RWPE2 (cell line): Measurements from ENCODE around the gene ASIC3.

Source experiments
- ATAC-seq: fragments of 200-7000 bp; cut with Tn5 transposase; 3 replicates; pipeline ENCODE4 v1.9.1; 2021; ENCODE audit warnings: low read depth
- DNase-seq: peaks from one replicate; pipeline ENCODE4 v3.0.0-alpha.2; 2020; ENCODE audit warnings: low spot score
- H3K27ac ChIP-seq: fragments of 450-650 bp; 2 replicates; pipeline ENCODE4 v1.5.1; 2017; ENCODE audit warnings: mild to moderate bottlenecking; ENCODE audit not compliant: poor library complexity, severe bottlenecking
- H3K27me3 ChIP-seq: fragments of 250-450 bp; sonication (Bioruptor Pico); 2 replicates; pipeline ENCODE4 v1.5.1; 2021; ENCODE audit warnings: mild to moderate bottlenecking, moderate library complexity; ENCODE audit not compliant: insufficient read depth, poor library complexity, severe bottlenecking
- H3K36me3 ChIP-seq: fragments of 250-450 bp; sonication (Bioruptor Pico); 2 replicates; pipeline ENCODE4 v1.5.1; 2020; ENCODE audit warnings: low read depth, mild to moderate bottlenecking, moderate library complexity
- H3K4me1 ChIP-seq: fragments of 250-450 bp; sonication (Bioruptor Pico); 2 replicates; pipeline ENCODE4 v1.5.1; 2021; ENCODE audit warnings: mild to moderate bottlenecking, moderate library complexity; ENCODE audit not compliant: insufficient read depth, poor library complexity, severe bottlenecking
- H3K4me3 ChIP-seq: fragments of 250-450 bp; sonication (Bioruptor Pico); 2 replicates; pipeline ENCODE4 v1.5.1; 2021; ENCODE audit warnings: mild to moderate bottlenecking, moderate library complexity; ENCODE audit not compliant: severe bottlenecking
- H3K9me3 ChIP-seq: fragments of 250-450 bp; sonication (Bioruptor Pico); 2 replicates; pipeline ENCODE4 v1.5.1; 2021; ENCODE audit warnings: mild to moderate bottlenecking, moderate library complexity; ENCODE audit not compliant: severe bottlenecking
- TF ChIP-seq, protein P1 (sequence below): fragments of 450-650 bp; IDR thresholded peaks from one replicate; pipeline ENCODE4 v1.5.1; 2017; ENCODE audit warnings: mild to moderate bottlenecking, moderate library complexity; ENCODE audit not compliant: poor library complexity, severe bottlenecking

The ASIC3 gene

DNA sequence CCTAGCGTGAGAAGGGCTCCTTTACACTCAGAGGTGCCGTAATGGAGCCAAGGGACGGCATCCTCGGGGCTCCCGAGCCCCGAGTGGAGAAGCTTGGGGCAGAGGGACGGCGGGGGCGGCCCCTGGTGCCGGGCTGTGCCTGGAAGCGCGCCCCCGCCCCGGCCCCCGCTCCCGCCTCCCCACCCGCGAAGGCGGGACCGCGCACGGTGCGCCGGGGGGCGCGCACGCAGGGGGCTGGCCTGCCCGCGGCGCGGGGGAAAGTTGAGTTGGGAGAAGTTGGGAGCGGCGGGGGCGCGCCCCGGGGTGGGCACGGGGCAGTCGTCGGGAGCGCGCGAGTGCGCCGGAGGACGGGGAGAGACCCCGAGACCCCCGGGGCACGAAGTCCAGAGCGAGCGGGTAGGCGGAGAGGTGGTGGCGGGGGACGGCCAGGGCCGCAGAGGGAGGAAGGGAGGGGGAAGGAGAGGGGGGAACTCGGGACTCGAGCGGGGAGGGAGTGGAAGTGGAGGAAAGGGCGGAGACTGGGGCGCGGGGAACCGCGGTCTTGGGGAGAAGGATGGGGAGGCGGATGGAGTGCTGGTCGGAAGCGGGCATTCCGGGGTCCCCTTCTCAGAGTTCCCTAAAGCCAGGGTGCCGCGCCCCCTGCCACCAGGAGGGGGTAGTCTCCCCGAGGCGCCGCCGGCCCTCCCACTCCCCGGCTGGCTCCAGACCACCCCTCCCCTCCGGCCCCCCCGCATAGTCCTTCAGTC, 11.2 kb downstream of the ASIC3 start, which contains the start of gene SLC4A2:
SLC4A2 (plus strand) TSS at position 223 of the 746 bp plus-strand sequence. CDS start 2,399 bp downstream, outside the sequence.
- TF ChIP-seq, protein P1, sequence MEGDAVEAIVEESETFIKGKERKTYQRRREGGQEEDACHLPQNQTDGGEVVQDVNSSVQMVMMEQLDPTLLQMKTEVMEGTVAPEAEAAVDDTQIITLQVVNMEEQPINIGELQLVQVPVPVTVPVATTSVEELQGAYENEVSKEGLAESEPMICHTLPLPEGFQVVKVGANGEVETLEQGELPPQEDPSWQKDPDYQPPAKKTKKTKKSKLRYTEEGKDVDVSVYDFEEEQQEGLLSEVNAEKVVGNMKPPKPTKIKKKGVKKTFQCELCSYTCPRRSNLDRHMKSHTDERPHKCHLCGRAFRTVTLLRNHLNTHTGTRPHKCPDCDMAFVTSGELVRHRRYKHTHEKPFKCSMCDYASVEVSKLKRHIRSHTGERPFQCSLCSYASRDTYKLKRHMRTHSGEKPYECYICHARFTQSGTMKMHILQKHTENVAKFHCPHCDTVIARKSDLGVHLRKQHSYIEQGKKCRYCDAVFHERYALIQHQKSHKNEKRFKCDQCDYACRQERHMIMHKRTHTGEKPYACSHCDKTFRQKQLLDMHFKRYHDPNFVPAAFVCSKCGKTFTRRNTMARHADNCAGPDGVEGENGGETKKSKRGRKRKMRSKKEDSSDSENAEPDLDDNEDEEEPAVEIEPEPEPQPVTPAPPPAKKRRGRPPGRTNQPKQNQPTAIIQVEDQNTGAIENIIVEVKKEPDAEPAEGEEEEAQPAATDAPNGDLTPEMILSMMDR, result peak; percentile 18
- ATAC-seq, result no peak
- Histone ChIP-seq H3K4me1 (peaks cover 28% of the 10 kb centered on the region), H3K27me3 (no peaks in the 10 kb centered on the region), H3K36me3 (peaks cover 10% of the 10 kb centered on the region), H3K9me3 (no peaks in the 10 kb centered on the region), H3K4me3 (peak within 1 kb of the TSS; percentile 48), H3K27ac (peak within 1 kb of the TSS; percentile 86)
- no peak for DNase-seq

- no peaks in the 10 kb centered on the region for H3K9me3 ChIP-seq
- no peak for ATAC-seq
- DNase-seq, result no peak
- H3K27ac ChIP-seq, result peak overlapping the region; percentile 86
- H3K4me3 ChIP-seq, result peak overlapping the region; percentile 48
- peaks cover 28% of the 10 kb centered on the region for H3K4me1 ChIP-seq
- H3K36me3 ChIP-seq, result peaks cover 16% of the 10 kb centered on the region
- H3K27me3 ChIP-seq, result no peaks in the 10 kb centered on the region
- TF ChIP-seq, protein P1, result no peak
These were observed 11.7 kb downstream of the ASIC3 start for GRCh38 chr7:151060113-151060415.

GRCh38 chr7:151060416-151061212, 12.3 kb downstream of the ASIC3 start:
- DNase-seq, result no peak
- 0 out of 3 replicates have a peak, but pooled peaks have one; percentile 0 for ATAC-seq
- Histone ChIP-seq H3K27ac (peak overlapping the region; percentile 86), H3K27me3 (no peaks in the 10 kb centered on the region), H3K4me1 (peaks cover 28% of the 10 kb centered on the region), H3K4me3 (peak overlapping the region; percentile 48), H3K9me3 (no peaks in the 10 kb centered on the region), H3K36me3 (peaks cover 21% of the 10 kb centered on the region)
- TF ChIP-seq, protein P1, result peak; percentile 17

- H3K36me3 ChIP-seq, result peaks cover 24% of the 10 kb centered on the region
- ATAC-seq (no peak), DNase-seq (no peak)
- H3K4me1 ChIP-seq, result peaks cover 28% of the 10 kb centered on the region
- H3K27ac ChIP-seq, result peak overlapping the region; percentile 86
- TF ChIP-seq, protein P1, result no peak
- H3K27me3 ChIP-seq, result no peaks in the 10 kb centered on the region
- H3K4me3 ChIP-seq, result no peak overlapping the region
- H3K9me3 ChIP-seq, result no peaks in the 10 kb centered on the region
These were observed 13.1 kb downstream of the ASIC3 start for GRCh38 chr7:151061213-151062110.
